Hepatocyte (in vitro differentiated cells): ENCODE data around the gene JMJD4. TPM values are rescaled to one million over a fixed set of nuclear protein-coding genes. Genes with fewer than 3 reads are reported as not detected.

ENCODE experiments used
- DNase-seq: peaks from one replicate; pipeline ENCODE4 v3.0.0-alpha.2; 2016; ENCODE audit warnings: low spot score
- H2AFZ ChIP-seq: fragments of 200-600 bp; sonication (generic); 2 replicates; pipeline ENCODE4 v1.6.0; 2016; ENCODE audit warnings: antibody characterized with exemption, mild to moderate bottlenecking
- H3K27ac ChIP-seq: fragments of 200-600 bp; sonication (generic); 2 replicates; pipeline ENCODE4 v1.5.1; 2016; ENCODE audit warnings: mild to moderate bottlenecking
- H3K27me3 ChIP-seq: fragments of 200-600 bp; sonication (generic); 2 replicates; pipeline ENCODE4 v1.6.1; 2016
- H3K36me3 ChIP-seq: fragments of 200-600 bp; sonication (generic); replicated peaks from 2 replicates; pipeline ENCODE4 v1.5.1; 2016; ENCODE audit warnings: low read depth; ENCODE audit not compliant: insufficient read depth
- H3K4me1 ChIP-seq: fragments of 200-600 bp; sonication (generic); 2 replicates; pipeline ENCODE4 v1.5.1; 2016; ENCODE audit warnings: mild to moderate bottlenecking, moderate library complexity; ENCODE audit not compliant: insufficient read depth
- H3K4me2 ChIP-seq: fragments of 200-600 bp; sonication (generic); 2 replicates; pipeline ENCODE4 v1.6.0; 2016
- H3K4me3 ChIP-seq: fragments of 200-600 bp; sonication (generic); 2 replicates; pipeline ENCODE4 v1.5.1; 2016; ENCODE audit warnings: mild to moderate bottlenecking
- H3K79me2 ChIP-seq: fragments of 200-600 bp; sonication (generic); 2 replicates; pipeline ENCODE4 v1.6.0; 2017; ENCODE audit warnings: mild to moderate bottlenecking
- H3K9me2 ChIP-seq: fragments of 200-600 bp; sonication (generic); replicated peaks from 2 replicates; pipeline ENCODE4 v1.6.0; 2017; ENCODE audit warnings: mild to moderate bottlenecking; ENCODE audit not compliant: insufficient read depth
- H3K9me3 ChIP-seq: fragments of 200-600 bp; sonication (generic); 2 replicates; pipeline ENCODE4 v1.5.1; 2016; ENCODE audit warnings: low read depth, mild to moderate bottlenecking
- H4K20me1 ChIP-seq: fragments of 200-600 bp; sonication (generic); 2 replicates; pipeline ENCODE4 v1.6.0; 2016; ENCODE audit warnings: mild to moderate bottlenecking; ENCODE audit not compliant: insufficient read depth, poor library complexity, severe bottlenecking
- EZH2 ChIP-seq: fragments of 200-600 bp; sonication (generic); IDR thresholded peaks from 2 replicates; pipeline ENCODE4 v1.6.1; 2016; ENCODE audit warnings: antibody characterized with exemption, mild to moderate bottlenecking, borderline replicate concordance
- EZH2phosphoT487 ChIP-seq: fragments of 200-600 bp; sonication (generic); IDR thresholded peaks from one replicate; pipeline ENCODE4 v1.6.1; 2018; ENCODE audit warnings: antibody characterized with exemption, mild to moderate bottlenecking, low read depth, moderate library complexity; ENCODE audit not compliant: unreplicated experiment, severe bottlenecking
- WGBS: methylation state at CpG from one replicate; pipeline ENCODE4 v1.1.6; 2016; ENCODE audit warnings: low lambda C conversion rate; ENCODE audit errors: missing lambda C conversion rate; 5-methylcytosine and 5-hydroxymethylcytosine counted together
- polyA plus RNA-seq: library from polyadenylated mRNA; unstranded; fragments of >200 nt; fragmentation: Nextera tagmentation; extraction: Ambion mirVana; gene quantifications from 2 replicates; pipeline ENCODE4 v1.2.1, GENCODE V29; 2016
- total RNA-seq: library from RNA; depleted of rRNA; stranded (reverse); fragments of >200 nt; gene quantifications from 2 replicates; pipeline ENCODE4 v1.2.3, GENCODE V29; 2014
- TF ChIP-seq, protein P1 (sequence below): fragments of 200-600 bp; sonication (generic); IDR thresholded peaks from 2 replicates; pipeline ENCODE4 v1.5.1; 2016; ENCODE audit warnings: antibody characterized with exemption, mild to moderate bottlenecking; ENCODE audit not compliant: poor library complexity

JMJD4 gene
- total and polyA plus RNA-seq, 2 experiments from 2014 or later = 21.3 to 31.2 TPM

- Histone ChIP-seq H3K27ac (no peak overlapping the region), H4K20me1 (peaks cover 9% of the 10 kb centered on the region), H3K9me2 (no peaks in the 10 kb centered on the region), H3K4me2 (no peak overlapping the region), H2AFZ (no peak overlapping the region), H3K36me3 (no peaks in the 10 kb centered on the region), H3K4me3 (no peak overlapping the region), H3K27me3 (no peaks in the 10 kb centered on the region), H3K79me2 (peaks cover 43% of the 10 kb centered on the region), H3K9me3 (no peaks in the 10 kb centered on the region), H3K4me1 (no peaks in the 10 kb centered on the region)
- TF ChIP-seq, protein P1, sequence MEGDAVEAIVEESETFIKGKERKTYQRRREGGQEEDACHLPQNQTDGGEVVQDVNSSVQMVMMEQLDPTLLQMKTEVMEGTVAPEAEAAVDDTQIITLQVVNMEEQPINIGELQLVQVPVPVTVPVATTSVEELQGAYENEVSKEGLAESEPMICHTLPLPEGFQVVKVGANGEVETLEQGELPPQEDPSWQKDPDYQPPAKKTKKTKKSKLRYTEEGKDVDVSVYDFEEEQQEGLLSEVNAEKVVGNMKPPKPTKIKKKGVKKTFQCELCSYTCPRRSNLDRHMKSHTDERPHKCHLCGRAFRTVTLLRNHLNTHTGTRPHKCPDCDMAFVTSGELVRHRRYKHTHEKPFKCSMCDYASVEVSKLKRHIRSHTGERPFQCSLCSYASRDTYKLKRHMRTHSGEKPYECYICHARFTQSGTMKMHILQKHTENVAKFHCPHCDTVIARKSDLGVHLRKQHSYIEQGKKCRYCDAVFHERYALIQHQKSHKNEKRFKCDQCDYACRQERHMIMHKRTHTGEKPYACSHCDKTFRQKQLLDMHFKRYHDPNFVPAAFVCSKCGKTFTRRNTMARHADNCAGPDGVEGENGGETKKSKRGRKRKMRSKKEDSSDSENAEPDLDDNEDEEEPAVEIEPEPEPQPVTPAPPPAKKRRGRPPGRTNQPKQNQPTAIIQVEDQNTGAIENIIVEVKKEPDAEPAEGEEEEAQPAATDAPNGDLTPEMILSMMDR = no peak
- TF ChIP-seq EZH2phosphoT487 (no peak), EZH2 (no peak)
- 96% methylated on average over 6 of the region's 6 CpGs for WGBS
- no peak for DNase-seq
Measured at GRCh38 chr1:227746676-227747075, 11.6 kb upstream of the JMJD4 start.

DNA sequence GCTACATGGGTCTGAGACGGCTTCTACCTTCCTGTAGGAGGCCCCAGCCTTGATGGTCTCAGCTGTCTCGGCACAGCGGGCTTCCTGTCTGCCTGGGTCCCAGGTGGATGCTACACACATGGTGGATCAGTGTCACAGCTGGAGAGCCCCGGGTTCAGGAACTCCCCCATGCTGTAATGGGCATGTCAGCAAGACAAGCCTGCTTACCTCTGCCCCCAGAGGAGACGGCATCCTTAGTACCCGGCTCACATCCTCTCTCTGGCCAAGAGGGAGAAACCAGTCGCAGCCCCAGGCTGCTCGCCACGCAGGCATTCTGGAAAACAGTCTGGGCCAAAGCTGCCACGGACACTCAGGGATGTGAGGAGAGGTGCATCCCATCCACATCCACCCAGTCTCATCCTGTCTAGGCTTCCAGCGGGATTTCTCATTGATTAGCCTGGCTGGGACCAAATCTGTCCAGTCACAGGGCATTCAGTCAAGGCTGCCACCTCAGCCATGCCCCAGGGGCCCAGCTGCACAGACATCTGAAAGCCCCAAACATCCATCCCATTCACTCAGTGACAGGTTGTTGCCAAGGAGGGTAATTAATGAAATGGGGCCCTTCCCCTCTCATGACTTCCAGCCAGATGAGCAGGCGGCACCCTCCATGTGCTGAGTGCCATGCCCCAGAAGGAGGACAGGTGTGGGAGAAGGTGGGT lies 10.6 kb upstream of the JMJD4 start:
- Histone ChIP-seq H3K9me3 (no peaks in the 10 kb centered on the region), H3K36me3 (no peaks in the 10 kb centered on the region), H2AFZ (no peak overlapping the region), H3K9me2 (no peaks in the 10 kb centered on the region), H3K27ac (no peak overlapping the region), H4K20me1 (peaks cover 10% of the 10 kb centered on the region), H3K27me3 (no peaks in the 10 kb centered on the region), H3K4me3 (no peak overlapping the region), H3K79me2 (peaks cover 52% of the 10 kb centered on the region), H3K4me1 (no peaks in the 10 kb centered on the region), H3K4me2 (no peak overlapping the region)
- TF ChIP-seq EZH2phosphoT487 (no peak), EZH2 (no peak)
- TF ChIP-seq, protein P1 = no peak
- 96% methylated on average over 12 of the region's 12 CpGs for WGBS
- DNase-seq = no peak

DNA sequence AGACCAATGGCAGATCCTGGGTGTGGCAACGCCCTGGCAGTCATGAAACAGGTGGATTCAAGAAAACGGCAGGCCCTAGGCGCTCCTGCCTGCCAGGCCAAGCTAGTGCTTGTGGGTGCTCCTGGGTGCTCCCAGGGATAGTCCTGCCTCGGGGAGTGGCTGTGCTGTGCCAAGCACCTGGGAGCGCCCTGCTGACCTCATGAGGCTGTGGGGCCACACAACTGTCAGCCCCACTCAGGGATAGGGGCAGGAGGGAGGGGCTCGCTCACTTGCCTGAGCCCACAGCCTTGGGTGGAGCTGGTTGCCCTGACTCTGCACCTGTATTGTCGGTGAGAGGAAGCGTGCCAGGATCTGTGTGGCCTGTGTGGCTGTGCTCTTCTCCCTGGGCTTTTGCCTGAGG lies 9.6 kb upstream of the JMJD4 start:
- Histone ChIP-seq H3K9me3 (no peaks in the 10 kb centered on the region), H3K9me2 (no peaks in the 10 kb centered on the region), H4K20me1 (peaks cover 13% of the 10 kb centered on the region), H3K27me3 (no peaks in the 10 kb centered on the region), H3K36me3 (no peaks in the 10 kb centered on the region), H3K4me1 (no peaks in the 10 kb centered on the region), H2AFZ (no peak overlapping the region), H3K4me2 (no peak overlapping the region), H3K79me2 (peaks cover 58% of the 10 kb centered on the region), H3K4me3 (no peak overlapping the region), H3K27ac (no peak overlapping the region)
- no peak for DNase-seq
- WGBS = 95% methylated on average over 8 of the region's 8 CpGs
- no peak for TF ChIP-seq EZH2
- TF ChIP-seq EZH2phosphoT487 = no peak
- TF ChIP-seq, protein P1 = no peak
